IMR-90 (cell line): ENCODE results near the gene XPR1.

ENCODE experiments used
- CEBPB ChIP-seq: IDR thresholded peaks from 2 replicates; pipeline ENCODE4 v1.6.1; 2012; ENCODE audit warnings: low read depth, low read length, improper control_type of control experiment
- CTCF ChIP-seq: conservative IDR thresholded peaks from 2 replicates; pipeline ENCODE4 v1.5.1; 2012; ENCODE audit warnings: mild to moderate bottlenecking, low read depth, low read length, improper control_type of control experiment
- FOS ChIP-seq: fragments of 150-350 bp; IDR thresholded peaks from 2 replicates; pipeline ENCODE4 v1.6.1; 2016; ENCODE audit warnings: low read depth, low read length
- MAFK ChIP-seq: IDR thresholded peaks from 2 replicates; pipeline ENCODE4 v1.6.1; 2012; ENCODE audit warnings: low read depth, low read length, improper control_type of control experiment
- MAZ ChIP-seq: IDR thresholded peaks from 2 replicates; pipeline ENCODE4 v1.6.1; 2012; ENCODE audit warnings: low read depth, mild to moderate bottlenecking, low read length, improper control_type of control experiment, moderate library complexity, borderline replicate concordance
- MXI1 ChIP-seq: IDR thresholded peaks from 2 replicates; pipeline ENCODE4 v1.6.1; 2012; ENCODE audit warnings: low read depth, mild to moderate bottlenecking, low read length, moderate library complexity, borderline replicate concordance
- POLR2A ChIP-seq: IDR thresholded peaks from 2 replicates; pipeline ENCODE4 v1.6.1; 2012; ENCODE audit warnings: mild to moderate bottlenecking, low read depth, low read length
- RFX5 ChIP-seq: IDR thresholded peaks from 2 replicates; pipeline ENCODE4 v1.8.0; 2012; ENCODE audit warnings: low read depth, mild to moderate bottlenecking, low read length, moderate library complexity
- SMC3 ChIP-seq: fragments of 150-350 bp; IDR thresholded peaks from 2 replicates; pipeline ENCODE4 v1.6.1; 2016; ENCODE audit warnings: low read depth, mild to moderate bottlenecking, antibody characterized with exemption, low read length, moderate library complexity

DNA sequence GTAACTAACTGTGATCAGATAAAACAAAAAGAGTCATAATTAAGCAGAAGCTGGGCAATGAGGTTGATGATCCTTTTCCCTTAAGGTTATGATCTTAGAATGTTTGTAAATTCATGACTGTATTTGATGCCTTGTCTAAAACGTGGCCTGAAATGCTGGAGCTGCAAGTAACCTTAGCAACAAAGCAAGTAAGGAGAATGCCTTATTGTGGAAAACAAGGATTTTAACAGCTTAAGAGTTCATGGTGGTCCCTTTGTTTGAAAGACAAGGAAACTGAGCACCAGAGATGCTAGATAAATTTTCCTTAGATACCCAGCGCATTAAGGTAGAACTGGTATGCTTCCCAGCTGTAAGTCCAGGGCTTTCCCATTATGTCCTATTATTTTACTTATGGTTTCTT is 25.7 kb upstream of the XPR1 start:
- no peak for TF ChIP-seq CTCF
- no peak for TF ChIP-seq POLR2A
- no peak for TF ChIP-seq RFX5
- TF ChIP-seq SMC3, result no peak
- no peak for TF ChIP-seq MXI1
- TF ChIP-seq MAZ, result no peak
- no peak for TF ChIP-seq FOS
- no peak for TF ChIP-seq MAFK
- no peak for TF ChIP-seq CEBPB
